Ishikawa (cell line): ENCODE results near the gene SAFB.

Experiments
- CEBPB ChIP-seq: IDR thresholded peaks from 2 replicates; pipeline ENCODE4 v1.6.1; 2012
- CREB1 ChIP-seq: IDR thresholded peaks from 2 replicates; pipeline ENCODE4 v1.6.1; 2012; ENCODE audit warnings: low read depth
- EGR1 ChIP-seq: IDR thresholded peaks from 2 replicates; pipeline ENCODE4 v1.6.1; 2012
- EP300 ChIP-seq: IDR thresholded peaks from 2 replicates; pipeline ENCODE4 v1.6.1; 2012; ENCODE audit warnings: borderline replicate concordance
- FOXM1 ChIP-seq: IDR thresholded peaks from 2 replicates; pipeline ENCODE4 v1.6.1; 2012; ENCODE audit warnings: low read depth, borderline replicate concordance
- NFIC ChIP-seq: IDR thresholded peaks from 2 replicates; pipeline ENCODE4 v1.6.1; 2012
- RAD21 ChIP-seq: IDR thresholded peaks from 2 replicates; pipeline ENCODE4 v1.6.1; 2012; ENCODE audit warnings: low read depth
- TAF1 ChIP-seq: IDR thresholded peaks from 2 replicates; pipeline ENCODE4 v1.6.1; 2012; ENCODE audit warnings: low read depth, mild to moderate bottlenecking
- TCF12 ChIP-seq: IDR thresholded peaks from 2 replicates; pipeline ENCODE4 v1.6.1; 2012; ENCODE audit warnings: low read depth
- TEAD4 ChIP-seq: IDR thresholded peaks from 2 replicates; pipeline ENCODE4 v1.6.1; 2012
- YY1 ChIP-seq: IDR thresholded peaks from 2 replicates; pipeline ENCODE4 v1.6.1; 2012; ENCODE audit warnings: low read depth
- ZBTB7A ChIP-seq: IDR thresholded peaks from 2 replicates; pipeline ENCODE4 v1.6.1; 2012; ENCODE audit warnings: low read depth
- TF ChIP-seq, protein P1 (sequence below): IDR thresholded peaks from 2 replicates; pipeline ENCODE4 v1.6.1; 2012
- TF ChIP-seq, protein P2 (sequence below): IDR thresholded peaks from 2 replicates; pipeline ENCODE4 v1.6.1; 2012; ENCODE audit warnings: low read depth, mild to moderate bottlenecking
- TF ChIP-seq, protein P3 (sequence below): IDR thresholded peaks from 2 replicates; pipeline ENCODE4 v1.6.1; 2012

SAFB gene

GRCh38 chr19:5648464-5648863 lies 25.6 kb downstream of the SAFB start:
- no peak for TF ChIP-seq EP300
- no peak for TF ChIP-seq RAD21
- no peak for TF ChIP-seq NFIC
- TF ChIP-seq, protein P1, sequence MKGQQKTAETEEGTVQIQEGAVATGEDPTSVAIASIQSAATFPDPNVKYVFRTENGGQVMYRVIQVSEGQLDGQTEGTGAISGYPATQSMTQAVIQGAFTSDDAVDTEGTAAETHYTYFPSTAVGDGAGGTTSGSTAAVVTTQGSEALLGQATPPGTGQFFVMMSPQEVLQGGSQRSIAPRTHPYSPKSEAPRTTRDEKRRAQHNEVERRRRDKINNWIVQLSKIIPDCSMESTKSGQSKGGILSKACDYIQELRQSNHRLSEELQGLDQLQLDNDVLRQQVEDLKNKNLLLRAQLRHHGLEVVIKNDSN, result no peak
- TF ChIP-seq, protein P2, sequence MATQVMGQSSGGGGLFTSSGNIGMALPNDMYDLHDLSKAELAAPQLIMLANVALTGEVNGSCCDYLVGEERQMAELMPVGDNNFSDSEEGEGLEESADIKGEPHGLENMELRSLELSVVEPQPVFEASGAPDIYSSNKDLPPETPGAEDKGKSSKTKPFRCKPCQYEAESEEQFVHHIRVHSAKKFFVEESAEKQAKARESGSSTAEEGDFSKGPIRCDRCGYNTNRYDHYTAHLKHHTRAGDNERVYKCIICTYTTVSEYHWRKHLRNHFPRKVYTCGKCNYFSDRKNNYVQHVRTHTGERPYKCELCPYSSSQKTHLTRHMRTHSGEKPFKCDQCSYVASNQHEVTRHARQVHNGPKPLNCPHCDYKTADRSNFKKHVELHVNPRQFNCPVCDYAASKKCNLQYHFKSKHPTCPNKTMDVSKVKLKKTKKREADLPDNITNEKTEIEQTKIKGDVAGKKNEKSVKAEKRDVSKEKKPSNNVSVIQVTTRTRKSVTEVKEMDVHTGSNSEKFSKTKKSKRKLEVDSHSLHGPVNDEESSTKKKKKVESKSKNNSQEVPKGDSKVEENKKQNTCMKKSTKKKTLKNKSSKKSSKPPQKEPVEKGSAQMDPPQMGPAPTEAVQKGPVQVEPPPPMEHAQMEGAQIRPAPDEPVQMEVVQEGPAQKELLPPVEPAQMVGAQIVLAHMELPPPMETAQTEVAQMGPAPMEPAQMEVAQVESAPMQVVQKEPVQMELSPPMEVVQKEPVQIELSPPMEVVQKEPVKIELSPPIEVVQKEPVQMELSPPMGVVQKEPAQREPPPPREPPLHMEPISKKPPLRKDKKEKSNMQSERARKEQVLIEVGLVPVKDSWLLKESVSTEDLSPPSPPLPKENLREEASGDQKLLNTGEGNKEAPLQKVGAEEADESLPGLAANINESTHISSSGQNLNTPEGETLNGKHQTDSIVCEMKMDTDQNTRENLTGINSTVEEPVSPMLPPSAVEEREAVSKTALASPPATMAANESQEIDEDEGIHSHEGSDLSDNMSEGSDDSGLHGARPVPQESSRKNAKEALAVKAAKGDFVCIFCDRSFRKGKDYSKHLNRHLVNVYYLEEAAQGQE, result no peak
- TF ChIP-seq TAF1, result no peak
- TF ChIP-seq EGR1, result no peak
- no peak for TF ChIP-seq CEBPB
- no peak for TF ChIP-seq TCF12
- no peak for TF ChIP-seq ZBTB7A
- TF ChIP-seq, protein P3, sequence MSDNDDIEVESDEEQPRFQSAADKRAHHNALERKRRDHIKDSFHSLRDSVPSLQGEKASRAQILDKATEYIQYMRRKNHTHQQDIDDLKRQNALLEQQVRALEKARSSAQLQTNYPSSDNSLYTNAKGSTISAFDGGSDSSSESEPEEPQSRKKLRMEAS, result no peak
- no peak for TF ChIP-seq YY1
- no peak for TF ChIP-seq FOXM1

- TF ChIP-seq, protein P2, result no peak
- no peak for TF ChIP-seq YY1
- TF ChIP-seq CREB1, result no peak
- TF ChIP-seq, protein P1, result no peak
- no peak for TF ChIP-seq RAD21
- TF ChIP-seq CEBPB, result no peak
- TF ChIP-seq EGR1, result no peak
- TF ChIP-seq FOXM1, result no peak
- no peak for TF ChIP-seq ZBTB7A
- TF ChIP-seq TCF12, result no peak
- no peak for TF ChIP-seq NFIC
- no peak for TF ChIP-seq TAF1
- no peak for TF ChIP-seq EP300
These were observed 28.5 kb downstream of the SAFB start for GRCh38 chr19:5651361-5651760.

DNA sequence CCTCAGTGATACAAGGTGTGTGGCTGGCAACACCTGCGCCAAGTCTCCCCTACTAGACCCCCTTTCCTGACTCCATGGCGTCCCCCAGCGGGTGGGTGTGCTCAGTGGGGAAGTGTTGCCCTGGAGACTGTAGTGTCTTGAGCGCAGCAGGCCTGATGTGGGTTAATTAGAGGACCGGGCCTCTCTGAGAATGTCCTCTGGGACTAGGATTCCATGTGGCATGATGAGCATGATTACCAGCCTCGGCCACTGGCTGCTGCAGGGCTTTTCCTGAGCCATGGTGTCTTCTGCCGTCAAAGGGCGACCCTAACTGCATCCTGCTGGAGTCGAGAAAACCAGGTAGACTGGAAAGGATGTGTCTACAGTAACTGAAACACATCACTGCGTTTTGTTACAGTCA lies 29.4 kb downstream of the SAFB start:
- TF ChIP-seq FOXM1 (no peak), TAF1 (no peak), EP300 (no peak)
- TF ChIP-seq, protein P2, result no peak

DNA sequence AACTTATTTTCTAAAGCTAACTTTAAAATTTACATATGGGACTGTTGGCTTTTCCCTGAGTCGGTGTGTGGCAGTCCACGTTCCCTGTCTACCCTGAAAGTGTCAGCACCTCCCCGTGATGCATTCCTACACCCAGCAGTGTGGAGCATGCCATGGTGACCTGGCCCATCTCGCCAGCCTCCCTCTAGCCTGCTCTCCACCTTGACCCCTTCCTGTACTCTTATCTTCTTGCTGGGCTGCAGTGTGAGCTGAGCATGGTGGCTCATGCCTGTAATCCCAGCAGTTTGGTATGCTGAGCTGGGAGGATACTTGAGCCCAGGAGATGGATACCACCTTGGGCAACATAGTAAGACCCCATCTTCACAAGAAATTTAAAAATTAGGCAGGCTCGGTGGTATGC lies 32.0 kb downstream of the SAFB start:
- TF ChIP-seq TCF12 (no peak), CREB1 (no peak), YY1 (no peak)
- TF ChIP-seq, protein P1, result no peak

DNA sequence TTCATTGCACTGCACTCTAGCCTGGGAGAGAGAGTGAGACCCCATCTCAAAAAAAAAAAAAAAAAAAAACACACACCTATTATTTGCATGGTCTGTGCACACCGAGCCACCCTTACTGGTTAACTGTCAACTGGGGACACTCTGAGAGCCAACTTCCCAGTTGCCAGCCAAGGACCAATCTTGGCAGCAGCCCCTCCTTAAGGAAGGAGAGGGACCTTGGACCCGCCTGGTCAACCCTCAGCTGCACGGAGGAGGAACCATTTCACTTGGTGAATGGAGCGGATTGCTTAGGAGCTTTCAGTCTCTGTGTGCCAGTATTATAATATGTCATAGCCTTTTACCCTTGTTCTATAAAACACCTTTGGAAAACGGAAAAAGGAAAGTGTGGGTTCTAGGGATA lies 32.5 kb downstream of the SAFB start:
- TF ChIP-seq ZBTB7A (no peak), EGR1 (no peak), TAF1 (no peak), CREB1 (no peak), TEAD4 (no peak)
